GM21737 (cell line): ENCODE data around the gene LEP.
"Not testable (repeated sequence)": the region's sequence is repeated elsewhere in the genome, so short reads cannot be mapped to it uniquely, and the experiment has no call there.

Source experiments
- ATAC-seq: cut with Tn5 transposase; IDR thresholded peaks from one replicate; pipeline ENCODE4 v1.9.1; 2021; ENCODE audit warnings: mild to moderate bottlenecking, moderate library complexity; ENCODE audit not compliant: unreplicated experiment

The LEP gene

DNA sequence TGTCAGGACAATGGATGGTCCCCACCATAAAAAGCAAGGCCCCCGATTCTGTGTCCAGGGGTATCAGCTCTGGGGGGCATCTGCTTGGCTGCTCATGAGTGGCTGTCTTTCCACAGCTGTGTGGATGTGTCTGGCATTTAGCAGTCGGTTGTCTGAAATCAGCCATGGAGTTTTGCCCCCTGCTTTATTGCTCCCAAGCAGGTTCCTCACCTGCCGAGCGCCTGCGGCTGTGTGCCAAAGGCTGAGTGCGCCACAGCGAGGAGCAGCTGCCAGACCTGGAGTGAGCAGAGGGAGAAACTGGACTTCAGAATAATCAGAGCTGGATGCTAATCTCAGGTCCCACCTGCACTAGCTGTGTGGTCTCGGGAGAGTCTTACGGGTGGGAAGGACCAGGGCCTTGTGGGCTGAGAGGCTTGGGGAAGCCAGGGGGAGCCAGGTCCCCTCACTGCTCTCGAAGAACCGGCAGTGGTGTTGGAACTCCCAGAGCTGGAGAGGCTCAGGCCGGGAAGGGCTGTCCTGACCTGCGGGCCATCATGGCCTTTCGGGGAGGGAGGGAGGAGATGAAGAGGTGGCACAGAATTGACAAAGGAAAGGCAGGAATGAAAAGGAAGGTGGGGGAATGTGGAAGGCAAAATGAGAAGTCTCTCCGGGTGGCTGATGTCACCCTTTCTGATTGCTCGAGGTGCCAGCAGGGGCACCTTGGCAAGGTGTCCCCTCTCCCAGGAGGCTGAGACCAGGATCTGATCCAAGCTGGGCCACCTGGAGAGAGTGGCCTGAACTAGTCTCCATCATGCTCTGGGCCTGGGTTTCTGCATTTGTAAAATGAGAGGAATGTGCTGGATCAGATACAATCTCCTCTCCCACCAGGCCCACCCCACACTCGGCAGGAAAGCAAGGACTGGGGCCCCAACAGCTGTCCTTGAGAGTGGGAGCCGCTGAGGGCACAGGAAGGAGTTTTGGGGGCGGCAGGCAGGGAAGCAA lies 30.2 kb upstream of the LEP start:
- no peak for ATAC-seq

DNA sequence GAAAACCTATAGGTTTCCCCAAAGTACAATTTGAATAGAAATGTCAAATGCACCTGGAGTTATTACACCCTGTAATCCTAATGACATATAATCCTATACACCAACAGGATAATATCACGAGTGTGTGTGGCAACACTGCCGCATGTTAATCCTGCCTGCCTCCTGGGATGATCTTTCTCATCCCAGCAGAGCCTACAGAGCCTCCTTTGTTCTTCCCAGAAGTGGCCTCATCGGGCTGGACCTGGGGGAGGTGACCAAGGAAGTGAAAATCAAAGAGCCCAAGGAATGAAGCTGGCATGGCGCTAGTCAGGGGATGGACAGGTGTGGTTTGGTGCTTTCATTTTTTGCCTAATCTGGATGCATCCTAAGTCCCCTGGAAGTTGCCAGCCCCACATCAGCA lies 29.5 kb upstream of the LEP start:
- no peak for ATAC-seq

DNA sequence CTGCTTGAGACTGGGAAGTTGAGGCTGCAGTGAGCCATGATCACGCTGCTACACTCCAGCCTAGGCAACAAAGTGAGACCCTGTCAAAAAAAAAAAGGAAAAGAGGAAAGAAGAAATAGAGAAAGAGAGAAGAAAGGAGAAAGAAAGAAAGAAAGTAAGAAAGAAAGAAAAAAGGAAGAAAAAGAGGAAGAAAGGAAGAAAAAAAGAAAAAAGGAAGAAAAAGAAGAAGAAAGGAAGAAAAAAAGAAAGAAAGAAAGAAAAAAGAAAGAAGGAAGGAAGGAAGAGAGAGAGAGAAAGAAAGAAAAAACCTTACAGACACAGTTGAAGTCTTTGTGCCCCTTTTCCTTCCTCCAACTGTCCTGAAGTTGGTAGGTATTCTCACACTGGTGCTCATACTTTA lies 26.6 kb upstream of the LEP start:
- ATAC-seq = no peak

DNA sequence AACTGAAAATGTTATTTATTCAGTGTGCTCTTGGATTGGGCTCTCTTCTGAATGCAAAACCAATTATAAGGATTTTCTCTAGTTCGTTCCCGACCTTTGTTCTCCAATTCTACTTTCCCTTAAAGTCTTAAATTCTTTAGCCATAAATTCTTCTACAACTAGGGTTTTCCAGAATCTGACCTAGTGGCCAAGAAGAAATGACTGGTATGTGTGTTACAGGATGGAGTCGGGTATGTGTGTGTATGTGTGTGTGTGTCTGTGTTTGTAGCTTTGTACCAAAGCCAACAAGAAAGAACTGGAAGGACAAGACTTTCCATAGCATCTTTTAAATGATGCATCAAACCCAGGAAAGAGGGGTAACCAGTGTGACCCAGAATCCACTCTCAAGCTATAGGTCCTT lies 25.8 kb upstream of the LEP start:
- ATAC-seq = no peak

DNA sequence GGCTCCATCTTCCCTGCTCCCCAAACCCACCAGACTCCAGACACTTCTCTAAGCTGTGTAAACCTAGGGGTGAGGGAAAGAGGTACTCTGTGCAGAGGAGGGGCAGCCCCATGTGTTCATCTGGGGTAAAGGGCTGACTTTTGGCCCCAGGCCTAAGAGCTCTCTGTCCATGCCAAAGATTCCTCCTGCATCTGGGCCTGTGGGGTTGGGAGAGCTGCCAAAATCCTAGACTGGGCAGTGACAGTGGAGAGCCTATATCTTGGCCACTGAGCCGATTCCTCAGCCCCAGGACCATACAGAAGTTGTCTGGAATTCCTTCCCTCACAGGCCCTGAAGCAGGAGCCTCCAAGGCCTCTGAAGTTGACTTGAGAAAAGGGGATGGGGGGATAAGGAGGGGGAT lies 25.3 kb upstream of the LEP start:
- ATAC-seq = no peak

DNA sequence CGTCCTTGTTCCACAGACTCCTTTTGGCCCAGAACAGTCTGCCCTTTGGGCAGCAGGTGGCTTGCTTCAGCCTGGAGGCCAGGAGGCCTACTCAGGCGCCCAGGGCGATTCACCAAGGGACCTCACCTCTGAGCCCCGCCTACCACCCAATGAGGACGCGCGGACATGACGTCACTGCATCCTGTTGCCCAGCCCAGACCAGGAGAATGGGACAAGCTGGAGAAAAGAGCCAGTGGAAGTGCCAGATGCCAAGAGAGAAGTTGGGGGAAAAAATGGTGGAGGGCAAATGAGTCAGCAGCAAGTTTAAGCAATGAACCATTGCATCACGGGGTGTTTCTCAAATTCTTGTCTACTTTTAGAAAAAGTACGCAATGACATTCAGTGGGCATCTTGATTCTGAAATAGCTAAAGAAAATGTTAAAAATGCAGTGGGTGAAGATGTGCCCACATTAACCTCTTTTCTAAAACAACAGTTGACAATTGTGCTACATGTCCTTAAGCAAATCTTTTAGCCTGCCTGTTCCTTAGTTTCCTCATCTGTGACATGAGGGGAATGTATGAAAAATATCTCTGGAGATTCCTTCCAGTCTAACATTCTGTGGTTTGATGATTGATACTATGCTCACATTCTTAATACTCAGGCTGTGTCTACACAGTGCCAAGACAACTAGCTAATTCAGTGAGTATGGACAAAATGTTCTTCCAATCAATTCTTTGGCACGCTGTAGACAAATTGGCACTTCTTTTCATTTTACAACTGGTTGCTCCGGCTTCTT lies 23.9 kb upstream of the LEP start:
- ATAC-seq = no peak

DNA sequence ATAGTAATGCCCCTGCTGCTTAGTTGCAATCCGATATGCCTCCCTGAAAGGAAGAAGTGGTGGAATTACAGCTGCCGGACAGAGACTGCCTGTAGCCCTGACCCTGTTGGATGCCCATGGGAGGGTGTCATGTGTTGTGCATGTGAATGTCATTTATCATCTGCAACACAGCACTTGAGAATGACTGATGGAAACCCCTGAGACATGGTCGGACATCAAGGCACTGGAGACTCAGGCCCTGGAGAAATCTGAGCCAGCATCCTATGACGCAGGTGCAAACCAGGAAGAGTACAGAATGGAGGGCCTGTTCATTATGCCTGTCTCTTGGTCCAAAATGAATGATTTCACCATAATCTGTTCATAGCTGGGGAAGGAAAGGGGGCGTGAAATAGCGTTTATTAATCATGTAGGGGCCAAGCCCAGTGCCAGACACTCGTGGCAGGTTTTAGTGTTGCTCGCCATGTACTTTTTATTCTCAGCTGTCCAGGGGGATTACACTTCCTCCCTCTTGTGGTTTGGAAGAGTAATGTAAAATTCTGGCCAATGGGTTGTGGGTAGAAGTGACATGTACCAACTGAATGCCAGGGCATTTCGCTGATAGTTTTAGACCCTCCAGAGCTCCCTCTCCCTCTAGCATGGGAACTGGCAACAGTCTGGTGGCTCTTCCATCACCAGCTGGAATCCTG lies 23.0 kb upstream of the LEP start:
- no peak for ATAC-seq

DNA sequence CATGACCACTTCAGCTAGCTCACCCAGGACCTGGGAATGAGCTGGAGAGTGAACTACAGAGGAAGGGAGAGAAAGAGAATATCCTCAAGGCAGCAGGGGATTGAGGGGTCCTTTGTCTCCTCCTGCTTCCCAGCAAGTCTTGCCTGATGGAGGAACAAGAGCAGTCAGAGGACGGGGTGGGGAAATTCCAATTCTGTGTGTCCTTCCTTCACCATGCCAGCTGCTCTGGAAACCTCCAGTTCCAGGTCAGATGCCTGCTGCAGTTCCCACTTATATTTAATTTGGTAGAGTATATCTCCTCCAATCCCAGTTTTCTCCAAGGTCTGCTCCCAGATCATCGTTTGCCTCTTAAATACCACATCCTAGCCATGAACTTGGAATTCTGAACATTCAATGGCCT lies 21.4 kb upstream of the LEP start:
- ATAC-seq = no peak

DNA sequence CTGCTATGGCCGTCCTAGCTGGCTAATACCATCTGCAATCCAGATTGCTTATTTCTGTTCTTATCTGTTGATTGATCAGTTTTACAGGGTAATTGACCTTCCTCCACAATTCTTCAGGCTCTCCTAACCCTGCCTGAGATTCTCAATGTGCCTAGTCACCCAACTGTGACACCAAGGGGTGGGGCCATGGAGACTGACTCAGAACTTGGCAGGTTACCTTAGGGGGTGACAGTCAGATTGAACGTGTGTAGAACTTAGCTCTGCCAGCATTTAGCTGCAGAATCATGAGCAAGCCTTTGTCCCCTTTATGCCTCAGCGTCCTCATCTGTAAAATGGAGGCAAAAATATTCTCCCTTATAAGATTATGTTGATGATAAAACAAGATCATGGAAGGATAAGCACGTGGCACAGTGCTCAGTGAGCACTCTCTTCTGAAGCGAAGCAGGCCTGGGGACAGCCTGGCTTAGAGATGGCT lies 19.1 kb upstream of the LEP start:
- no peak for ATAC-seq

DNA sequence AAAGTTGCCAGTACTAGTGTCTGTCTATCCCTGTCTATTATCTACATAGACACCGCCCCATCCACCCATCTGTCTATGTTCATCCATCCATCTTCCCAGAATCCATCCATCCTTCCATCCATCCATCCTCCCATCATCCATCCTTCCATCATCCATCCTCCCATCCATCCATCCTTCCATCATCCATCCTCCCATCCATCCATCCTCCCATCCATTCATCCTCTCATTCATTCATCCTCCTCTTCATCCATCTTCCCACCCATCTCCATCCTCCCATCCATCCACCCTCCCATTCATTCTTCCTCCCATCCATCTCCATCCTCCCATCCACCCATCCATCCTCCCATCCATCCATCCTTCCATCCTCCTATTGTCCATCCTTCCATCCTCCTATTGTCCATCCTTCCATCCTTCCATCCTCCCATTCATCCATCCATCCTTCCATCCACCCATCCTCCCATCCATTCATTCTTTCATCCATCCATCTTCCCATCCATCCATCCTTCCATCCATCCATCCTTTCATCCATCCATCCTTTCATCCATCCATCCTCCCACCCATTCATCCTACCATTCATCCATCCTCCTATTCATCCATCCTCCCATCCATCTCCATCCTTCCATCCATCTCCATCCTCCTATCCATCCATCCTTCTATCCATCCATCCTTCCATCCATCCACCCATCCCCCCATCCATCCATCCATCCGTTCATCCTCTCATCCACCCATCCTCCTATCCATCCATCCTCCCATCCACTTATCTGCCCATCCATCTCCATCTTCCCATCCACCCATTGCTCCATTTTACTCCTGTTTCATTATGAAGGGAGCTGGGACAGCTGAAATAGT lies 14.7 kb upstream of the LEP start:
- ATAC-seq = no peak

DNA sequence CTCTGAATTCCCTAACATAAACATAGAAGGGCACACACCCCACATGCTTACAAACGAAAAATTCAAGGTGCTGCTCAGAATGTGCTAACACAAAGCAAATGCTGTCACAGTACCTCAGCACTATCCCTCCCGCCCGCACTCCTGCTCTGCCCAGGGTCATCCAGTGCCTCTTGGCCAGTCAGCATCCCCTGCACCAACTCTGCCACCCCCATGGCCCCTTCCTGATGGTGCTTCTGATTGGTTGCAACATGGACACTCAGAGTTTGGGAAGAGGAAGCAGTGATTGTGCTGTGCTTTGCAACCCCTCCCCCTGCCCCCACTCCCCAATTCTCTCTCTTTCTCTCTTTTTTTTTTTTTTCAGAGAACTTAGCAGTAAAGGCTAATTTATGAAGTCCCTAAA lies 13.8 kb upstream of the LEP start:
- ATAC-seq = no peak

DNA sequence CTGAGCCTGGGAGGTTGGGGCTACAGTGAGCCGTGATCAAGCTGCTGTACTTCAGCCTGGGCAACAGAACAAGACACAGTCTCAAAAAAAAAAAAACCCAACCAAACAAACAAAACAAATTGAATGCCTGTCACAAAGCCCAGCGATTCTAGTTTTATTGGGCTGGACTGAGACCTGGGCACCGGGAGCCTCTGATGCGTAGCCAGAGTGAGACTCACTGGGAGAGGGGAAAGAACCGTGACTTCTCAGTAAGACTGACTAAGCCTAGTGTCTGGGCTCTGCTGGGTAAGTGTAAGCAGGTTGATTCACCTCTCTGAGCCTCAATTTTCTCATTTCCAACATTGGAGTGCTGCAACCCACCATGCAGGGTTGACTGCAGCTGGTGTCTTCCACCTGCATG lies 10.1 kb upstream of the LEP start:
- no peak for ATAC-seq

DNA sequence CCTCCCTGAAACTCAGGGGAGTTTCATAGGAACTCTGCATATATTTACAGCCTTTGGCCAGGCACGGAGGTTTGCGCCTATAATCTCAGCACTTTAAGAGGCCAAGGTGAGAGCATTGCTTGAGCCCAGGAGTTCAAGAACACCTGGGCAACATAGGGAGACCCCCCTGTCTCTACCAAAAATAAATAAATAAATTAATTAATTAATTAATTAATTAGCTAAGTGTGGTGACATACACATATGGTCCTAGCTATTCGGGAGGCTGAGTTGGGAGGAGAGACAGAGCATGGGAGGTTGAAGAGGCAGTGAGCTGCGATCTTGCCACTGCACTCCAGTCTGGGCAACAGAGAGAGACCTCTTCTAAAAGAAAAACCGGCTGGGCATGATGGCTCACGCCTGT lies 9.4 kb upstream of the LEP start:
- ATAC-seq = no peak

DNA sequence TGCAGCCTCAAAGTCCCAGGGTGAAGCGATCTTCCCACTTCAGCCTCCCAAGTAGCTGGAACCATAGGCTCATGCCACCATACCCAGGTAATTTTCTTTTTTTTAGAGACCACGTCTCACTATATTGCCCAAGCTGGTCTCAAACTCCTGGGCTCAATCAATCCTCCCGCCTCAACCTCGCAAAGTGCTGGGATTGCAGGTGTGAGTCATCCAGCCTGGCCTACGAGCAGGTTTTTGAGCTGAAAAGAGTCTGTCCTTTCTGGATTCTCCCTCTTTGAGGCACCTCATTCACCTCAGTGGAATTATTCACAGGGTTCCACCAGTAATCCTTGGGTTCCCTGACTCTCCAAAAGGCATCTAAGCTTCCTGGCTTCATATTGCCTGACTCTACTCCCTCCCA lies 7.6 kb upstream of the LEP start:
- no peak for ATAC-seq

DNA sequence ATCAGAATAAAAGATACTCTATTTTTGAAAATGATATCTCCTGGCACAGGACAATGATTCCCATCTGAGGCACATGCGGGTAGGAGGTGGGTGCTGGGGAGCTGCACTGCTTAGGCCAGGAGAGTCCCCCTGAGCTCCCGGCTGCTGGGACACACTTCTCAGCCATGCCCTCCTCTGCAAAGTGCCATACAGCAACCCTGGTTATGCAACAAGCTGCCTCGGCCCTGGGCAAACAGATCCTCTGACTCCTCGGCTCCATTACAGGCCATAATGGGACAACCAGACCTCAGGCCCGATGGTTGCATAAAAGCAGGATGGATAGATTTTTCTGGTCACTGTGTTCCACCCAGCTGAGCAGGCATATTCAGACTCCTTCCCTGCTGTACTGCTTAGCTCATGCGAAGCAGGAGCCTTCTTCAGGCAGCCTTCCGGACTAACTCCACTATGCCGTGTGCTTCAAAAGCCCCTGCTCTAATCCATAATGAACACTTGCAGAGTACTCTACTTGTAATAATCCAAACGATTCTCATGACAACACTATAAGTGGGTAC lies 6.5 kb upstream of the LEP start:
- no peak for ATAC-seq

DNA sequence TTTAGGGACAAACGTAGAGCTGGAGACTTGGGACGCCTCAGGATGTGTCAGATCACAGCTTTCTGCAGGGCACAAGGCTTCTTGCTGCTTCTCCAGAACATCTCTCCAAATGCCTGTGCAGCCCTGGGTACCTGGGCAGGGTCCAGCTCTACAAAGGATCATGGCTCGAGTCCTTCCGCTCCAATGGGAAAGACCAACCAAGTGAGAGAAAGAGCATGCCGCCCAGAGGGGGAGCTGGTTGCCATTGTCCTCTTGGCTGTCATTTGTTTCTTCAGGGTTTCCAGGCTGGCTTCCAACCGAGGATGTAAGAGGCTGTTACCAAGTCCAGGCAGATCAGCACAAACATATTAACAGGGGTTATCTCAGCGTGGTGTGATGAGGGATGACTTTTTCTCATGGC lies 5.6 kb upstream of the LEP start:
- ATAC-seq = no peak

DNA sequence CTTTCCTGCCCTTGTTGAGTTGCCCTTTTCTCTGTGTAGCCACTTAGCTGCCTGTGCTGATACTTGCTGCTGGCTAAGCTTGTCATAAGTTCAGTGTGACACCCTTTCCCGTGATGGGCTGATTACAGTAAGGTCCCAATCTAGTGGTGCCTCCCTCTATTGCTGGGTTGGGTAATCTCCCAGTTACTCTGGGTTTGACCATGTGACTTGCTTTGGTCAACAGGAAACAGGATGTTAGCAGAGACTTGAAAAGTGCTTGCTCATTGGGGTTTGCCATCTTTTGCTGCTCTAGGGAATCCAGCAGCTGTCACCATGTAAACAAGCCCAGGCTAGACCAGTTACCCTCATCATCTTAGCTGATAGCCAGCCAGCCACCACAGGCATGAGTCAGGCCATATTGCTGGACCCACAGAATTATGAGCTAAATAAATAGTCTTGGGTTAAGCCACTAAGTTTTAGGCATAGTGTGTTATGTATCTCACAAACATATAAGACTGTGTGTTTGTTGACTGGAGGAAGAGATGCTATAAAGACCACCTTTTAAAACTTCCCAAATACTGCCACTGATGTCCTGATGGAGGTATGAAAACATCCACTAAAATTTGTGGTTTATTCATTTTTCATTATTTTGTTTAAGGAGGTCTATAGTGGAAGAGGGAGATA lies 4.0 kb upstream of the LEP start:
- peak; percentile 68 for ATAC-seq

DNA sequence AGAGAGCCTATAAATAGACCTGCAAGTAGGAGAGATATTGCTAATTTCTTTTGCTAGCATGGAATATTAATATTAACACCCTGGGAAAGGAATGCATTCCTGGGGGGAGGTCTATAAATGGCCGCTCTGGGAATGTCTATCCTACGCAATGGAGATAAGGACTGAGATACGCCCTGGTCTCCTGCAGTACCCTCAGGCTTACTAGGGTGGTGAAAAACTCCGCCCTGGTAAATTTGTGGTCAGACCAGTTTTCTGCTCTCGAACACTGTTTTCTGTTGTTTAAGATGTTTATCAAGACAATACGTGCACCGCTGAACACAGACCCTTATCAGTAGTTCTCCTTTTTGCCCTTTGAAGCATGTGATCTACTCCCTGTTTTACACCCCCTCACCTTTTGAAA lies 1.9 kb upstream of the LEP start:
- ATAC-seq = not testable (repeated sequence)

DNA sequence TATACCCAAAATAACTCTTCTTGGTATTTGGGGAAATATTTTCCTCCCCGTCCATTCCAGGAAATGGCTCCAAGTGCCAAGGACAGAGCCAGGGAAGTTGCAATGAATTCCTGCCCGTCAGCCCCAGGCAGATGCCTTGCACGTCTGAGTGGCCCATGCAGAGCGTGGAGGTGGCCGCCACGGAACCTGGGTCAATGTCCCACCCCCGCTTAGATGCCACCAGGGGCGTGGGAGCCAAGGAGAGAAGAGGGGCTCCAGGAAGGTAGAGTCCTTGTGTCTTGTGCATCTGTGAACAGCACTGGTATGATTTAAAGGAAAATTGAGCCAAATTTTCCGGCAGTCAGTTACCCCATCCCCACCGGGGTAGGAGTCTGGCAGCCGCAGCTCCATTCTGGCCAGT lies 1.6 kb downstream of the LEP start:
- no peak for ATAC-seq

DNA sequence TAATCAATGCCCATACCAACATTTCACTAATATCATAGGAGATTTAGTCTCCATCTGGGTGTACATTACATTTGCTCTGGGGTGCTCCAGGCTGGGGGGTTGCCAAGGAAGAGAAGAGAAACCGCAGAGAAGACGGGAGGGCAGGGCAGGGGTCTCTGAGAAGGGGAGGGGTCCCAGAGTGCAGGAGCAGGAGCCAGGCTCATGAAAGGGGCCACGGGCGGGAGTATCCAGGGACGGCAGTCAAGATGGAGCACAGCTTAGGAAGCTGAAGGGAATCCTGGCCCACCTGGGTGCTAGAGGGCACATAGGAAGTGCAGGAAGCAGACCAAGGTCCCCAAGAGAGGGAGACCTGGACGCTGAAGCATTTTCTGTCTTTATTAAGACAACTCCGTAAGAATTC lies 2.2 kb downstream of the LEP start:
- no peak for ATAC-seq
